ENCODE measurements around the gene ABCA2.

Gene ABCA2
- 10.1 to 83.9 (median 52.9) reads per million in 3 experiments for total RNA-seq

GRCh38 chr9:137027369-137028262, at the start of gene ABCA2:
TSS of gene ABCA2 (minus strand) at chr9:137028237. CDS start at chr9:137028140, 97 bp downstream.
- no peak for DNase-seq

- peak; percentile 37 for DNase-seq
Measured at GRCh38 chr9:137077010-137077747, 49.1 kb upstream of the ABCA2 start, which contains the start of gene UAP1L1. TSS of gene UAP1L1 (plus strand) at chr9:137077517. CDS start at chr9:137077533, 16 bp downstream.

- DNase-seq: no peak
Measured at GRCh38 chr9:137076636-137077009, 48.6 kb upstream of the ABCA2 start.

GRCh38 chr9:137075275-137075775, 47.3 kb upstream of the ABCA2 start:
- DNase-seq: no peak

- no peak for DNase-seq
Measured at GRCh38 chr9:137074657-137075274, 46.7 kb upstream of the ABCA2 start.

GRCh38 chr9:137073992-137074399, 46.0 kb upstream of the ABCA2 start:
- no peak for DNase-seq

- no peak for DNase-seq
Measured at GRCh38 chr9:137071282-137071681, 43.2 kb upstream of the ABCA2 start.

- no peak for DNase-seq
Measured at GRCh38 chr9:137070906-137071275, 42.9 kb upstream of the ABCA2 start.

- peak; percentile 85 for DNase-seq
Measured at GRCh38 chr9:137070201-137070905, 42.3 kb upstream of the ABCA2 start, which contains the start of gene SAPCD2. TSS of gene SAPCD2 (minus strand) at chr9:137070557. CDS start at chr9:137070460, 97 bp downstream.

GRCh38 chr9:137069508-137070091, 41.6 kb upstream of the ABCA2 start:
- no peak for DNase-seq

- no peak for DNase-seq
Measured at GRCh38 chr9:137068539-137069507, 40.8 kb upstream of the ABCA2 start.

GRCh38 chr9:137067860-137068538, 40.0 kb upstream of the ABCA2 start:
- DNase-seq: peak; percentile 85

GRCh38 chr9:137066096-137066861, 38.2 kb upstream of the ABCA2 start:
- DNase-seq: no peak

GRCh38 chr9:137065336-137065967, 37.4 kb upstream of the ABCA2 start:
- no peak for DNase-seq

GRCh38 chr9:137064880-137065164, 36.8 kb upstream of the ABCA2 start:
- DNase-seq: no peak

- DNase-seq: peak; percentile 30
Measured at GRCh38 chr9:137064027-137064879, 36.2 kb upstream of the ABCA2 start.

GRCh38 chr9:137063311-137064026, 35.4 kb upstream of the ABCA2 start:
- DNase-seq: no peak

Measured in central memory CD4-positive, alpha-beta T cell (primary cell).